Keratinocyte (primary cell): ENCODE data around the gene ZDHHC18. TPM values are rescaled to one million over a fixed set of nuclear protein-coding genes. Genes with fewer than 3 reads are reported as not detected.
"Not testable (repeated sequence)": the region's sequence is repeated elsewhere in the genome, so short reads cannot be mapped to it uniquely, and the experiment has no call there.

Source experiments
- DNase-seq: peaks from one replicate; pipeline ENCODE4 v3.0.0-alpha.2; 2011; ENCODE audit warnings: low read depth, missing footprints, low spot score
- FAIRE-seq: peaks from 2 replicates; lab custom pipeline; 2011; peaks lifted over from hg19 to GRCh38; lab: Jason Lieb, UNC
- H2AFZ ChIP-seq: 2 replicates; pipeline ENCODE4 v1.6.0; 2012; ENCODE audit warnings: low read length, control low read depth, inconsistent platforms; ENCODE audit not compliant: control insufficient read depth
- H3K27ac ChIP-seq: 2 replicates; pipeline ENCODE4 v1.5.1; 2011; ENCODE audit warnings: low read length; ENCODE audit not compliant: control insufficient read depth, insufficient read depth
- H3K27me3 ChIP-seq: 3 replicates; pipeline ENCODE4 v1.6.0; 2011; ENCODE audit warnings: low read length; ENCODE audit not compliant: control insufficient read depth, insufficient read depth; ENCODE audit errors: extremely low read depth
- H3K36me3 ChIP-seq, 2 experiments: 2 replicates in 1 of 2; 3 replicates in 1 of 2; pipeline ENCODE4 v1.5.1; 2011; ENCODE audit warnings: low read length in 2 of 2, mild to moderate bottlenecking in 1 of 2; ENCODE audit not compliant: control insufficient read depth in 2 of 2, insufficient read depth in 2 of 2; ENCODE audit errors: extremely low read depth in 1 of 2
- H3K4me1 ChIP-seq: 3 replicates; pipeline ENCODE4 v1.5.1; 2011; ENCODE audit warnings: low read length; ENCODE audit not compliant: control insufficient read depth, insufficient read depth; ENCODE audit errors: extremely low read depth
- H3K4me2 ChIP-seq: 3 replicates; pipeline ENCODE4 v1.6.0; 2011; ENCODE audit warnings: low read depth, low read length; ENCODE audit not compliant: control insufficient read depth, insufficient read depth; ENCODE audit errors: extremely low read depth
- H3K4me3 ChIP-seq, 3 experiments: fragments of 200-600 bp in 1 of 3; sonication (generic) in 1 of 3; 2 replicates in 2 of 3; 3 replicates in 1 of 3; pipeline ENCODE4 v1.5.1; 2011 to 2016; ENCODE audit warnings: low read length in 3 of 3, mild to moderate bottlenecking in 3 of 3, control low read depth in 2 of 3, inconsistent platforms in 1 of 3, low read depth in 1 of 3, mixed read lengths in 1 of 3, mixed run types in 1 of 3, moderate library complexity in 1 of 3; ENCODE audit not compliant: control insufficient read depth in 2 of 3, insufficient read depth in 2 of 3; ENCODE audit errors: extremely low read depth in 1 of 3
- H3K79me2 ChIP-seq: 2 replicates; pipeline ENCODE4 v1.6.0; 2012; ENCODE audit warnings: low read length; ENCODE audit not compliant: control insufficient read depth, insufficient read depth
- H3K9ac ChIP-seq: 3 replicates; pipeline ENCODE4 v1.6.0; 2011; ENCODE audit warnings: low read length; ENCODE audit not compliant: control insufficient read depth, insufficient read depth; ENCODE audit errors: extremely low read depth
- H3K9me1 ChIP-seq: 3 replicates; pipeline ENCODE4 v1.6.0; 2011; ENCODE audit warnings: low read length; ENCODE audit not compliant: control insufficient read depth, insufficient read depth; ENCODE audit errors: extremely low read depth
- H3K9me3 ChIP-seq: 2 replicates; pipeline ENCODE4 v1.5.1; 2012; ENCODE audit warnings: low read depth, low read length; ENCODE audit not compliant: control insufficient read depth
- H4K20me1 ChIP-seq: 3 replicates; pipeline ENCODE4 v1.6.0; 2011; ENCODE audit warnings: low read length; ENCODE audit not compliant: control insufficient read depth, insufficient read depth; ENCODE audit errors: extremely low read depth
- EZH2 ChIP-seq: IDR thresholded peaks from one replicate; pipeline ENCODE4 v1.6.1; 2012; ENCODE audit warnings: inconsistent platforms, mild to moderate bottlenecking, low read length, moderate library complexity
- dilution Hi-C: fragments of 300-500 bp; cut with MboI; formaldehyde crosslinking; loops from one replicate; pipeline ENCODE4 v1.7.0; 2020; ENCODE audit warnings: low sequenced_read_pairs; ENCODE audit not compliant: extremely low pct_ligation_motif_present
- polyA plus RNA-seq, 5 experiments: library from polyadenylated mRNA; depleted of rRNA in 3 of 5; stranded (reverse) in 3 of 5; stranded (forward) in 1 of 5; unstranded in 1 of 5; fragments of >200 nt; gene quantifications; 1 replicate in 1 of 5; 2 replicates in 3 of 5; 3 replicates in 1 of 5; pipeline versions ENCODE4 v1.2.1 to v1.2.3, GENCODE V29; 2011 to 2012; ENCODE audit warnings: missing spikeins in 2 of 5, low read depth in 1 of 5, low replicate concordance in 1 of 5
- TF ChIP-seq, protein P1 (sequence below), 3 experiments: IDR thresholded peaks in 1 of 3; conservative IDR thresholded peaks in 1 of 3; optimal IDR thresholded peaks in 1 of 3; 2 replicates in 2 of 3; 3 replicates in 1 of 3; pipeline versions ENCODE3 to v1.5.1; 2011; ENCODE audit warnings: low read length in 3 of 3, mild to moderate bottlenecking in 3 of 3, moderate library complexity in 2 of 3, control low read depth in 1 of 3, inconsistent platforms in 1 of 3; ENCODE audit not compliant: insufficient read depth in 2 of 3; ENCODE audit errors: extremely low read depth in 1 of 3

Gene ZDHHC18
- polyA plus RNA-seq, 1 donor (not counting 4 experiments of a cell fraction or from before 2014, with no cell fraction given): 18.1 TPM

DNA sequence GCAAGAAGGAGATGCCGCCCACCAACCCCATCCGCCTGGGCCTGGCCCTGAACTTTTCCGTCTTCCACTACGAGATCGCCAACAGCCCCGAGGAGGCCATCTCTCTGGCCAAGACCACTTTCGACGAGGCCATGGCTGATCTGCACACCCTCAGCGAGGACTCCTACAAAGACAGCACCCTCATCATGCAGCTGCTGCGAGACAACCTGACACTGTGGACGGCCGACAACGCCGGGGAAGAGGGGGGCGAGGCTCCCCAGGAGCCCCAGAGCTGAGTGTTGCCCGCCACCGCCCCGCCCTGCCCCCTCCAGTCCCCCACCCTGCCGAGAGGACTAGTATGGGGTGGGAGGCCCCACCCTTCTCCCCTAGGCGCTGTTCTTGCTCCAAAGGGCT, 37.2 kb downstream of the ZDHHC18 start:
- peaks cover 52% of the 10 kb centered on the region for H3K4me1 ChIP-seq
- H3K4me3 ChIP-seq: peak overlapping the region; percentile 56 to 98 (median 93)
- dilution Hi-C loops: no loop called here
- peak overlapping the region; percentile 33 for H3K4me2 ChIP-seq
- H3K36me3 ChIP-seq: peaks cover 1 to 5% of the 10 kb centered on the region in 2 experiments
- TF ChIP-seq, protein P1, sequence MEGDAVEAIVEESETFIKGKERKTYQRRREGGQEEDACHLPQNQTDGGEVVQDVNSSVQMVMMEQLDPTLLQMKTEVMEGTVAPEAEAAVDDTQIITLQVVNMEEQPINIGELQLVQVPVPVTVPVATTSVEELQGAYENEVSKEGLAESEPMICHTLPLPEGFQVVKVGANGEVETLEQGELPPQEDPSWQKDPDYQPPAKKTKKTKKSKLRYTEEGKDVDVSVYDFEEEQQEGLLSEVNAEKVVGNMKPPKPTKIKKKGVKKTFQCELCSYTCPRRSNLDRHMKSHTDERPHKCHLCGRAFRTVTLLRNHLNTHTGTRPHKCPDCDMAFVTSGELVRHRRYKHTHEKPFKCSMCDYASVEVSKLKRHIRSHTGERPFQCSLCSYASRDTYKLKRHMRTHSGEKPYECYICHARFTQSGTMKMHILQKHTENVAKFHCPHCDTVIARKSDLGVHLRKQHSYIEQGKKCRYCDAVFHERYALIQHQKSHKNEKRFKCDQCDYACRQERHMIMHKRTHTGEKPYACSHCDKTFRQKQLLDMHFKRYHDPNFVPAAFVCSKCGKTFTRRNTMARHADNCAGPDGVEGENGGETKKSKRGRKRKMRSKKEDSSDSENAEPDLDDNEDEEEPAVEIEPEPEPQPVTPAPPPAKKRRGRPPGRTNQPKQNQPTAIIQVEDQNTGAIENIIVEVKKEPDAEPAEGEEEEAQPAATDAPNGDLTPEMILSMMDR (optimal IDR thresholded peaks at IDR 0.05 in 1 of 3, IDR thresholded peaks at IDR 0.05 in 1 of 3, conservative IDR thresholded peaks at IDR 0.05 in 1 of 3; ENCODE audit: extremely low read depth in 1 of 3, insufficient read depth in 2 of 3, low read length in 3 of 3): no peak
- TF ChIP-seq EZH2: no peak
- H3K9ac ChIP-seq: peak overlapping the region; percentile 99
- H2AFZ ChIP-seq: no peak overlapping the region
- H3K27ac ChIP-seq: peak overlapping the region; percentile 100
- FAIRE-seq: no peak
- H3K27me3 ChIP-seq: no peaks in the 10 kb centered on the region
- peaks cover 2% of the 10 kb centered on the region for H3K9me3 ChIP-seq
- DNase-seq: no peak
- H3K79me2 ChIP-seq: peaks cover 17% of the 10 kb centered on the region
- H3K9me1 ChIP-seq: no peaks in the 10 kb centered on the region
- peaks cover 4% of the 10 kb centered on the region for H4K20me1 ChIP-seq

DNA sequence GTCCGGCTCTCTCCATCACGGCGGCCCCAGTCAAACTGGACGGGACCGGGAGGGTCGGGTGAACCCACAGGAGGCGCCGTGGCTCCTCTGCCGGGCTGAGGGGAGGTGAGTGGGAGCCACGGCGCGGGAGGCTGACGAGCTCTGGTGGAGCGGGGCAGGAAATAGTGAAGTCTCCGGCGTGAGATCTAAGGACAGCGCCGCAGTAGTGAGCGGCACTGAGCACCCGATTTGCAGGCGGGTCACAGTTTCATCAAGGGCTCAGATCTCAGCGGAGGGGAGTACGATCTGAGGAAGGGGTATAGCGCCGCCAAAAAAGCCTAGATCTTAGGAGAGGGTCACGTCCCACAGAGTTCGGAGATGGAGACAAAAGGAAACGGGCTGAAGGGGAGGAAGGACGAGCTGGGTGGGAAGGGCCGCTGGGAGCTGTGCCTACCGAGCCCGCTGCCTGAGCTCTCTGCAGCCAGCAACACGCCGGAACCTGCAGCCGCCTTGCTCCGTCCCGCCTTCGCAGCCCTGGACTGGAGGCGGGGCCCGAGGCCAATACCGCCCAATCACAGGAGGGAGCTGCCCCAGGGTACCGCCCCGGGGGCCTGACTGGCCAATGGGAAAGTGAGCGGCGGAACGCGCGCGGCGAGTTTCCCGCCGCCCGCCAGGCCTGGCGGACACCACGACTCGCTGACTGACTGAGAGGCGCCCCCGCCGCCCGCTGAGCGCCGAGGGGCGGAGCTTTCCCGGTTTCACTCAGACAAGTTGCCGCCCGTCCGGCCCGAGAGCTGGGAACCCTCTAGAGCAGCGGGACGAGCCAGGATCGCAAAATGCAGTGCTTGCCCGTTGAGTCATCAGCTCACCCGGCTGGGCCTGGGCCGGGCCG, 38.4 kb downstream of the ZDHHC18 start:
- Histone ChIP-seq H3K9ac (peak overlapping the region; percentile 99), H3K79me2 (peaks cover 17% of the 10 kb centered on the region), H4K20me1 (peaks cover 4% of the 10 kb centered on the region), H3K4me1 (peaks cover 40% of the 10 kb centered on the region), H2AFZ (no peak overlapping the region), H3K4me3 (peak overlapping the region; percentile 56 to 98 (median 93)), H3K27ac (peak overlapping the region; percentile 100), H3K27me3 (no peaks in the 10 kb centered on the region), H3K36me3 (peaks cover 1 to 5% of the 10 kb centered on the region in 2 experiments), H3K9me1 (no peaks in the 10 kb centered on the region), H3K4me2 (peak overlapping the region; percentile 79), H3K9me3 (peaks cover 2% of the 10 kb centered on the region)
- dilution Hi-C loops: no loop called here
- FAIRE-seq: no peak
- DNase-seq: no peak
- TF ChIP-seq, protein P1 (optimal IDR thresholded peaks at IDR 0.05 in 1 of 3, IDR thresholded peaks at IDR 0.05 in 1 of 3, conservative IDR thresholded peaks at IDR 0.05 in 1 of 3; ENCODE audit: extremely low read depth in 1 of 3, insufficient read depth in 2 of 3, low read length in 3 of 3): peak in 1 of 3 experiments; percentile 3
- TF ChIP-seq EZH2: no peak

DNA sequence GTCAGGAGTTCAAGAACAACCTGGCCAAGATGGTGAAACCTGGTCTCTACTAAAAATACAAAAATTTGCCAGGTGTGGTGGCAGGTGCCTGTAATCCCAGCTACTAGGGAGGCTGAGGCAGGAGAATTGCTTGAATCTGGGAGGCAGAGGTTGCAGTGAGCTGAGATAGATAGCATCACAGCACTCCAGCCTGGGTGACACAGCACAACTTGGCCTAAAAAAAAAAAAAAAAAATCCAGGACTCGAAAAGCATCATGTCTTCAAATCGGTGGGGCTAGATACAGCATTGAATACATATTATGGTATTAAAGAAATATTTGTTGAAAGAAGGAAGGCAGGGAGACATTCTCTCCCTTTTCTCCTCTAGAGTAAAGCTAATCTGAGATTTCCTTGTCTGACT, 46.6 kb downstream of the ZDHHC18 start:
- H2AFZ ChIP-seq, H3K4me3 ChIP-seq, H3K9me3 ChIP-seq, DNase-seq, H3K79me2 ChIP-seq, H3K9ac ChIP-seq, dilution Hi-C loops, H3K9me1 ChIP-seq, H3K4me2 ChIP-seq, H3K27me3 ChIP-seq, H3K36me3 ChIP-seq, FAIRE-seq, H4K20me1 ChIP-seq: not testable (repeated sequence)
- peaks cover 30% of the 10 kb centered on the region for H3K4me1 ChIP-seq
- H3K27ac ChIP-seq: peak overlapping the region; percentile 20
